GM21526 (cell line): ENCODE data around the gene MIAT.

ENCODE experiments used
- ATAC-seq: cut with Tn5 transposase; IDR thresholded peaks from one replicate; pipeline ENCODE4 v1.9.1; 2021; ENCODE audit warnings: moderate library complexity; ENCODE audit not compliant: unreplicated experiment, low FRiP score

MIAT gene

DNA sequence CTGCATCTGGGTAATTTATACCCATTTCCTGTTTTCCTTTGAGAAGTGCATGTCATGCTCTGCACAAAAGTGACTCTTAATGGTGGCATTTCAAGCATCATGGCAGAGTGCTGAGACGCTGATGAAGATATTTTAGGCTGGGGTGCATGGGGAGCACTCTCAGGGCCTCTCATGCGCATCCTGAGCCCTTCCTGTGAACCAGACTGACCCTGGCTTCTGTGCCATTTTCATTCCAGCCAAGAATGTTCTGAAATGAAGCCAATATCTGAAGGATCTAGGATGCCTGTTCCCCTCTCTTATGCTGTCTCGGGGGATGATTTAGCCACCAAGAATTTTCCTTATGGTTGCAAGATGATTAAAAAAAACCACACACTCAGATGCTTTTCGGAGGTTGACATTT lies 61.5 kb downstream of the MIAT start:
- ATAC-seq, result no peak

DNA sequence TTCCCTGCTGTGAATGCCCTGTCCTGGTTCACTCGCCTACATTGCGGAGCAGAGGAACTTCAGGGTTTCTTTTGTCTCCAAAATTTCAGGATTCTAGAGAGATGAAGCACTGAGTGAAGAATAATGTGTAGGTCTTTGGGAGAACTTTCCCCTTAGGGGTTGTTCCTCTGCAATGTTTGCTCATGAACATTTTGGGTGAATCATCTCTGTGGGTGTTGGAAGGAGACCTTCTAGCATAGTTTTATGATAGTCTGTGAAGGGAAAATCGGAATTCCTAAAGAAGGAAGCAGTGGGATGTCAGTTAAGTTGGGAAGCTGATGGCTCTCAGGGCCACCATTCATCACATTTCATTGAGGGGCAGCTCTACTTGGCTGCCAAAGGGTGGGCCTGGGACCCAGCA lies 64.8 kb downstream of the MIAT start:
- ATAC-seq, result no peak

- no peak for ATAC-seq
Observed at GRCh38 chr22:26724414-26724813, 67.0 kb downstream of the MIAT start.

DNA sequence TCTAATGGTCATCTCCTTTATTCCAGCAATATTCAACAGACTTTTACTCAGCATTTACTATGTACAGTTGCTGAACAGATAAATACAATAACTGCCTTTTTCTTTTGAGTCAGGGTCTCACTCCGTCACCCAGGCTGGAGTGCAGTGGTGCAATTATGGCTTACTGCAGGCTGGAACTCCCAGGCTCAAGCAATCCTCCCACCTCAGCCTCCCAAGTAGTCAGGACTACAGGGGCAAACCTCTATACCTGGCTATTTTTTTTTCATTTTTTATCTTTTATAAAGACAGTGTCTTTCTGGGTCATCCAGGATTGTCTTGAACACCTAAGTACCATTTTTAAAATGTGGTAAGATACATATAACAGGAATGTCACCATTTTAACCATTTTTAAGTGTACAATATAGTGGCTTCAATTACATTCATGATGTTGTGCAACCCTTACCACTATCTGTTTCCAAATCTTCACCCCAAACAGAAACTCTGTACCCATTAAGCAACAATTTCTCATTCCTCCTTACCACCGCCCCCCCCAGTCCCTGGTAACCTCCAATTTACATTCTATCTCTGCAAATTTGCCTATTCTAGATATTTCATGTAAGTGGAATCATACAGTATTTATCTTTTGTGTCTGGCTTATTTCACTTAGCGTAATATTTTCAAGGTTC lies 67.8 kb downstream of the MIAT start:
- no peak for ATAC-seq
